Stimulated activated naive CD8-positive, alpha-beta T cell treated with anti-CD3 and anti-CD28 coated beads, Interleukin-15, amount 100 ng/mL, for 72 hours (primary cell): ENCODE measurements around the gene PPIL3.

ENCODE experiments used
- ATAC-seq: fragments of 150-1000 bp; cut with Tn5 transposase; 2 replicates; pipeline ENCODE4 v1.10.0; 2021; ENCODE audit warnings: mild to moderate bottlenecking, moderate library complexity
- DNase-seq, 2 donors: peaks; one replicate each; pipeline ENCODE4 v3.0.0; 2021 to 2022
- H3K27ac Mint-ChIP-seq, 2 donors: one replicate each; pipeline ENCODE4 v1.8.0; 2022; ENCODE audit warnings: mild to moderate bottlenecking in 2 of 2, mixed read lengths in 2 of 2, moderate library complexity in 2 of 2
- H3K27me3 Mint-ChIP-seq: one replicate; pipeline ENCODE4 v1.8.0; 2022; ENCODE audit warnings: mixed read lengths
- H3K4me1 Mint-ChIP-seq: one replicate; pipeline ENCODE4 v1.8.0; 2022; ENCODE audit warnings: mild to moderate bottlenecking, mixed read lengths
- H3K4me3 Mint-ChIP-seq, 2 donors: one replicate each; pipeline ENCODE4 v1.8.0; 2022; ENCODE audit warnings: mild to moderate bottlenecking in 2 of 2, mixed read lengths in 2 of 2, moderate library complexity in 1 of 2
- H3K9me3 Mint-ChIP-seq, 2 donors: one replicate each; pipeline ENCODE4 v1.8.0; 2022; ENCODE audit warnings: mixed read lengths in 2 of 2

The PPIL3 gene

GRCh38 chr2:200843993-200844948, 44.6 kb downstream of the PPIL3 start:
- Mint-ChIP-seq H3K9me3 (no peaks in the 10 kb centered on the region), H3K4me3 (no peak overlapping the region), H3K27me3 (no peaks in the 10 kb centered on the region), H3K4me1 (no peaks in the 10 kb centered on the region), H3K27ac (peak overlapping the region in 1 of 2 donors; percentile 4)
- DNase-seq (no peak), ATAC-seq (peak; percentile 11)

- no peaks in the 10 kb centered on the region for H3K27me3 Mint-ChIP-seq
- peaks cover 4 to 12% of the 10 kb centered on the region in 2 donors for H3K9me3 Mint-ChIP-seq
- no peak overlapping the region for H3K4me3 Mint-ChIP-seq
- no peak for DNase-seq
- H3K4me1 Mint-ChIP-seq, result no peaks in the 10 kb centered on the region
- no peak overlapping the region for H3K27ac Mint-ChIP-seq
- no peak for ATAC-seq
Measured at GRCh38 chr2:200839513-200839912, 49.4 kb downstream of the PPIL3 start.

- ATAC-seq (no peak), DNase-seq (no peak)
- H3K27me3 Mint-ChIP-seq, result no peaks in the 10 kb centered on the region
- H3K4me3 Mint-ChIP-seq, result no peak overlapping the region
- H3K4me1 Mint-ChIP-seq, result no peaks in the 10 kb centered on the region
- peaks cover 4 to 12% of the 10 kb centered on the region in 2 donors for H3K9me3 Mint-ChIP-seq
- no peak overlapping the region for H3K27ac Mint-ChIP-seq
Measured at GRCh38 chr2:200834701-200835100, 54.2 kb downstream of the PPIL3 start.

- H3K4me3 Mint-ChIP-seq, result no peak overlapping the region
- no peaks in the 10 kb centered on the region for H3K4me1 Mint-ChIP-seq
- ATAC-seq (peak; percentile 24), DNase-seq (no peak)
- H3K9me3 Mint-ChIP-seq, result no peaks in the 10 kb centered on the region
- H3K27me3 Mint-ChIP-seq, result no peaks in the 10 kb centered on the region
- H3K27ac Mint-ChIP-seq, result peak overlapping the region in 1 of 2 donors; percentile 14
Measured at GRCh38 chr2:200829258-200829655, 59.6 kb downstream of the PPIL3 start.

GRCh38 chr2:200828572-200829257, 60.2 kb downstream of the PPIL3 start:
- Mint-ChIP-seq H3K27ac (peak overlapping the region in 1 of 2 donors; percentile 14), H3K27me3 (no peaks in the 10 kb centered on the region), H3K9me3 (no peaks in the 10 kb centered on the region), H3K4me1 (no peaks in the 10 kb centered on the region), H3K4me3 (no peak overlapping the region)
- DNase-seq (no peak), ATAC-seq (peak; percentile 30)

- Mint-ChIP-seq H3K4me3 (no peak overlapping the region), H3K4me1 (no peaks in the 10 kb centered on the region), H3K27ac (no peak overlapping the region), H3K9me3 (no peaks in the 10 kb centered on the region), H3K27me3 (no peaks in the 10 kb centered on the region)
- ATAC-seq (no peak), DNase-seq (no peak)
Measured at GRCh38 chr2:200828104-200828503, 60.8 kb downstream of the PPIL3 start.

- Mint-ChIP-seq H3K27ac (peak overlapping the region in 1 of 2 donors; percentile 48), H3K9me3 (no peaks in the 10 kb centered on the region), H3K27me3 (no peaks in the 10 kb centered on the region), H3K4me3 (no peak overlapping the region), H3K4me1 (peaks cover 39% of the 10 kb centered on the region)
- no peak for DNase-seq
- no peak for ATAC-seq
Measured at GRCh38 chr2:200821686-200822245, 67.1 kb downstream of the PPIL3 start.
